IMR-90 (cell line): ENCODE data around the gene RUNX1. TPM values are rescaled to one million over a fixed set of nuclear protein-coding genes. Genes with fewer than 3 reads are reported as not detected.
A peak's percentile ranks its signal among the peaks of the same experiment; 100 is the strongest.

Experiments used
- ATAC-seq: fragments of 200-7000 bp; cut with Tn5 transposase; 2 replicates; pipeline ENCODE4 v1.9.1; 2020; ENCODE audit warnings: low read depth, mild to moderate bottlenecking, moderate library complexity
- BruUV-seq: library from RNA; stranded (reverse); fragments of 400-500 nt; replicated peaks from 2 replicates; lab custom pipeline; 2021; lab: Mats Ljungman, UMichigan
- CTCF ChIA-PET: fragments of 300-600 bp; formaldehyde crosslinking; extraction: SDS; loops from one replicate; lab custom pipeline; 2021; ENCODE audit warnings: antibody characterized with exemption; lab: Yijun Ruan, JAX
- POLR2A ChIA-PET: fragments of 300-600 bp; sonication (Branson Sonifier 250); formaldehyde crosslinking; loops from one replicate; lab custom pipeline; 2022; ENCODE audit warnings: antibody characterized with exemption; ENCODE audit not compliant: unreplicated experiment; lab: Charles Lee
- DNase-seq: peaks from one replicate; pipeline ENCODE4 v3.0.0; 2013
- H2AFZ ChIP-seq: replicated peaks from 2 replicates; pipeline ENCODE3; 2013; ENCODE audit warnings: low read length, mild to moderate bottlenecking; ENCODE audit not compliant: poor library complexity
- H2AK5ac ChIP-seq: 2 replicates; pipeline ENCODE4 v1.6.1; 2013; ENCODE audit warnings: low read depth, low read length, inconsistent platforms
- H2AK9ac ChIP-seq: replicated peaks from 2 replicates; pipeline ENCODE3; 2013; ENCODE audit warnings: mild to moderate bottlenecking, low read depth, low read length, moderate library complexity; ENCODE audit not compliant: poor library complexity
- H2BK120ac ChIP-seq: 2 replicates; pipeline ENCODE4 v1.6.1; 2013; ENCODE audit warnings: low read depth, low read length, inconsistent platforms
- H2BK15ac ChIP-seq: 3 replicates; pipeline ENCODE4 v1.6.1; 2013; ENCODE audit warnings: low read depth, low read length, inconsistent platforms
- H2BK20ac ChIP-seq: 2 replicates; pipeline ENCODE4 v1.6.1; 2013; ENCODE audit warnings: low read depth, mild to moderate bottlenecking, inconsistent platforms, low read length, moderate library complexity
- H2BK5ac ChIP-seq: 2 replicates; pipeline ENCODE4 v1.6.1; 2013; ENCODE audit warnings: mild to moderate bottlenecking, low read depth, low read length, inconsistent platforms; ENCODE audit not compliant: poor library complexity, severe bottlenecking
- H3K14ac ChIP-seq: replicated peaks from 2 replicates; pipeline ENCODE4 v1.6.1; 2013; ENCODE audit warnings: low read depth, low read length, inconsistent platforms
- H3K18ac ChIP-seq: 2 replicates; pipeline ENCODE4 v1.6.1; 2013; ENCODE audit warnings: low read depth, low read length, control low read depth
- H3K23ac ChIP-seq: 2 replicates; pipeline ENCODE4 v1.6.1; 2013; ENCODE audit warnings: low read depth, low read length, inconsistent platforms
- H3K27ac ChIP-seq: 2 replicates; pipeline ENCODE4 v1.5.1; 2013; ENCODE audit warnings: mild to moderate bottlenecking, control low read depth, low read length; ENCODE audit not compliant: insufficient read depth
- H3K27me3 ChIP-seq: 2 replicates; pipeline ENCODE4 v1.6.1; 2013; ENCODE audit warnings: low read length; ENCODE audit not compliant: control insufficient read depth, insufficient read depth
- H3K36me3 ChIP-seq: 2 replicates; pipeline ENCODE4 v1.6.1; 2013; ENCODE audit warnings: low read length, mixed read lengths; ENCODE audit not compliant: control insufficient read depth, insufficient read depth
- H3K4ac ChIP-seq: 2 replicates; pipeline ENCODE4 v1.6.1; 2013; ENCODE audit warnings: low read depth, low read length, inconsistent platforms
- H3K4me1 ChIP-seq: 2 replicates; pipeline ENCODE4 v1.6.1; 2013; ENCODE audit warnings: low read length, mixed read lengths; ENCODE audit not compliant: control insufficient read depth, insufficient read depth
- H3K4me2 ChIP-seq: 2 replicates; pipeline ENCODE4 v1.6.1; 2013; ENCODE audit warnings: low read depth, mild to moderate bottlenecking, control low read depth, low read length, moderate library complexity
- H3K4me3 ChIP-seq: 2 replicates; pipeline ENCODE4 v1.5.1; 2013; ENCODE audit warnings: low read depth, mild to moderate bottlenecking, control low read depth, low read length, moderate library complexity; ENCODE audit not compliant: insufficient read depth
- H3K56ac ChIP-seq: 2 replicates; pipeline ENCODE4 v1.6.1; 2013; ENCODE audit warnings: low read length, inconsistent platforms; ENCODE audit not compliant: insufficient read depth; ENCODE audit errors: extremely low read depth
- H3K79me1 ChIP-seq, 2 experiments: 2 replicates each; pipeline ENCODE4 v1.6.1; 2013; ENCODE audit warnings: low read length in 2 of 2, inconsistent platforms in 1 of 2, low read depth in 1 of 2
- H3K9ac ChIP-seq: 2 replicates; pipeline ENCODE4 v1.6.1; 2013; ENCODE audit warnings: low read depth, low read length, control low read depth
- H3K9me1 ChIP-seq: 2 replicates; pipeline ENCODE4 v1.6.1; 2013; ENCODE audit warnings: low read length, inconsistent platforms; ENCODE audit not compliant: insufficient read depth
- H3K9me3 ChIP-seq: 2 replicates; pipeline ENCODE4 v1.6.1; 2013; ENCODE audit warnings: low read length; ENCODE audit not compliant: control insufficient read depth, insufficient read depth
- H4K20me1 ChIP-seq: 2 replicates; pipeline ENCODE4 v1.6.1; 2013; ENCODE audit warnings: low read length, inconsistent platforms; ENCODE audit not compliant: insufficient read depth
- H4K5ac ChIP-seq: 2 replicates; pipeline ENCODE4 v1.6.1; 2013; ENCODE audit warnings: mild to moderate bottlenecking, low read depth, low read length, control low read depth
- H4K8ac ChIP-seq, 2 experiments: 2 replicates each; pipeline ENCODE4 v1.6.1; 2013; ENCODE audit warnings: low read depth in 2 of 2, low read length in 2 of 2, control low read depth in 1 of 2, inconsistent platforms in 1 of 2
- H4K91ac ChIP-seq: 2 replicates; pipeline ENCODE4 v1.6.1; 2013; ENCODE audit warnings: low read depth, low read length, inconsistent platforms; ENCODE audit not compliant: insufficient read depth
- BHLHE40 ChIP-seq: fragments of 150-350 bp; IDR thresholded peaks from 2 replicates; pipeline ENCODE4 v1.6.1; 2016; ENCODE audit warnings: mild to moderate bottlenecking, low read depth, low read length
- CHD1 ChIP-seq: IDR thresholded peaks from 2 replicates; pipeline ENCODE4 v1.6.1; 2012; ENCODE audit warnings: low read depth, low read length, improper control_type of control experiment
- CTCF ChIP-seq: conservative IDR thresholded peaks from 2 replicates; pipeline ENCODE4 v1.5.1; 2012; ENCODE audit warnings: mild to moderate bottlenecking, low read depth, low read length, improper control_type of control experiment
- FOS ChIP-seq: fragments of 150-350 bp; IDR thresholded peaks from 2 replicates; pipeline ENCODE4 v1.6.1; 2016; ENCODE audit warnings: low read depth, low read length
- MAFK ChIP-seq: IDR thresholded peaks from 2 replicates; pipeline ENCODE4 v1.6.1; 2012; ENCODE audit warnings: low read depth, low read length, improper control_type of control experiment
- MAZ ChIP-seq: IDR thresholded peaks from 2 replicates; pipeline ENCODE4 v1.6.1; 2012; ENCODE audit warnings: low read depth, mild to moderate bottlenecking, low read length, improper control_type of control experiment, moderate library complexity, borderline replicate concordance
- NFE2L2 ChIP-seq: fragments of 150-350 bp; IDR thresholded peaks from 2 replicates; pipeline ENCODE4 v1.6.1; 2016; ENCODE audit warnings: low read depth, mild to moderate bottlenecking, low read length
- RAD21 ChIP-seq: IDR thresholded peaks from 2 replicates; pipeline ENCODE4 v1.6.1; 2012; ENCODE audit warnings: low read length, improper control_type of control experiment
- SMC3 ChIP-seq: fragments of 150-350 bp; IDR thresholded peaks from 2 replicates; pipeline ENCODE4 v1.6.1; 2016; ENCODE audit warnings: low read depth, mild to moderate bottlenecking, antibody characterized with exemption, low read length, moderate library complexity
- WGBS, 2 experiments: methylation state at CpG; one replicate each; pipeline versions ENCODE4 v1.1.5 to v1.1.7; 2013; ENCODE audit warnings: missing lambda C conversion rate in 2 of 2; ENCODE audit not compliant: insufficient read length in 1 of 2; ENCODE audit errors: extremely low coverage in 2 of 2; 5-methylcytosine and 5-hydroxymethylcytosine counted together
- dilution Hi-C: fragments of 300-500 bp; cut with HindIII; formaldehyde crosslinking; loops from one replicate; pipeline ENCODE4 v1.14.3; 2018; ENCODE audit warnings: low sequenced_read_pairs; ENCODE audit not compliant: unreplicated experiment
- in situ Hi-C: fragments of 300-500 bp; cut with MboI; formaldehyde crosslinking; loops from 3 replicates; pipeline ENCODE4 v1.14.3; 2019; ENCODE audit warnings: low sequenced_read_pairs, inconsistent platforms, mixed read lengths
- intact Hi-C: fragments of 100-400 bp; cut with micrococcal nuclease; formaldehyde crosslinking; loops from 2 replicates; pipeline ENCODE4 v1.10.0; 2022
- polyA plus RNA-seq, 3 experiments: library from polyadenylated mRNA; depleted of rRNA; stranded (reverse); fragments of >200 nt; gene quantifications; 2 replicates each; pipeline ENCODE4 v1.2.3, GENCODE V29; 2012; ENCODE audit warnings: low replicate concordance in 1 of 3
- total RNA-seq: library from RNA; depleted of rRNA; stranded (reverse); fragments of >200 nt; gene quantifications from 2 replicates; pipeline ENCODE4 v1.2.3, GENCODE V29; 2012
- TF ChIP-seq, protein P1 (sequence below): fragments of 150-350 bp; IDR thresholded peaks from 2 replicates; pipeline ENCODE4 v1.6.1; 2016; ENCODE audit warnings: low read depth, mild to moderate bottlenecking, low read length, moderate library complexity, borderline replicate concordance

Gene RUNX1
- total and polyA plus RNA-seq, 2 of the 4 experiments (the other 2 are of a cell fraction) = 34.5 to 56.5 TPM

GRCh38 chr21:34992180-34992579 lies 56.9 kb downstream of the RUNX1 start:
- H4K20me1 ChIP-seq = no peaks in the 10 kb centered on the region
- H3K79me1 ChIP-seq = peaks cover 0 to 10% of the 10 kb centered on the region in 2 experiments; a peak in 2 of 4 replicates
- H3K27me3 ChIP-seq = no peaks in the 10 kb centered on the region
- BruUV-seq = no TSS peak
- ChIA-PET POLR2A (no interaction called here), CTCF (no interaction called here)
- H2BK20ac ChIP-seq = no peak overlapping the region; the same call in 1 of the 2 replicates
- H3K36me3 ChIP-seq = no peaks in the 10 kb centered on the region
- H2BK5ac ChIP-seq = no peak overlapping the region
- no peak overlapping the region for H3K27ac ChIP-seq
- H4K8ac ChIP-seq = no peak overlapping the region
- H2BK15ac ChIP-seq = no peak overlapping the region; the same call in 2 of the 3 replicates
- peaks cover 13% of the 10 kb centered on the region for H3K4me1 ChIP-seq
- H3K4ac ChIP-seq = 0 out of 2 replicates have a peak overlapping the region, but pooled peaks have one; percentile 13
- no peak overlapping the region for H4K91ac ChIP-seq
- H3K4me3 ChIP-seq = no peak overlapping the region
- H2AFZ ChIP-seq = peak overlapping the region; percentile 8
- no peak for TF ChIP-seq RAD21
- no peak for TF ChIP-seq FOS
- TF ChIP-seq BHLHE40 = no peak
- no peak for TF ChIP-seq CHD1
- TF ChIP-seq NFE2L2 = no peak
- TF ChIP-seq, protein P1, sequence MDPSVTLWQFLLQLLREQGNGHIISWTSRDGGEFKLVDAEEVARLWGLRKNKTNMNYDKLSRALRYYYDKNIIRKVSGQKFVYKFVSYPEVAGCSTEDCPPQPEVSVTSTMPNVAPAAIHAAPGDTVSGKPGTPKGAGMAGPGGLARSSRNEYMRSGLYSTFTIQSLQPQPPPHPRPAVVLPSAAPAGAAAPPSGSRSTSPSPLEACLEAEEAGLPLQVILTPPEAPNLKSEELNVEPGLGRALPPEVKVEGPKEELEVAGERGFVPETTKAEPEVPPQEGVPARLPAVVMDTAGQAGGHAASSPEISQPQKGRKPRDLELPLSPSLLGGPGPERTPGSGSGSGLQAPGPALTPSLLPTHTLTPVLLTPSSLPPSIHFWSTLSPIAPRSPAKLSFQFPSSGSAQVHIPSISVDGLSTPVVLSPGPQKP = no peak
- TF ChIP-seq SMC3 = no peak
- no peak for TF ChIP-seq MAFK
- TF ChIP-seq CTCF = no peak
- no peak for TF ChIP-seq MAZ
- H3K18ac ChIP-seq = no peak overlapping the region
- no peak overlapping the region for H3K9ac ChIP-seq
- peak overlapping the region; percentile 43 for H2AK5ac ChIP-seq
- 83% methylated on average over 1 of the region's 4 CpGs; no CpG with 5 or more reads in 1 of the 2 experiments for WGBS, 2 experiments
- ATAC-seq (no peak), DNase-seq (no peak)
- H4K5ac ChIP-seq = no peak overlapping the region
- no peak overlapping the region for H3K23ac ChIP-seq
- H3K4me2 ChIP-seq = no peak overlapping the region
- no peak overlapping the region; the same call in 1 of the 2 replicates for H3K14ac ChIP-seq
- intact Hi-C loops (no loop called here), in situ Hi-C loops (no loop called here), dilution Hi-C loops (no loop called here)
- peaks cover 6% of the 10 kb centered on the region; the same call in 1 of the 2 replicates for H3K9me1 ChIP-seq
- H2AK9ac ChIP-seq = no peak overlapping the region
- no peaks in the 10 kb centered on the region for H3K9me3 ChIP-seq
- H3K56ac ChIP-seq = no peak overlapping the region
- H2BK120ac ChIP-seq = peak overlapping the region; percentile 13; the same call in 1 of the 2 replicates
